Measurements from ENCODE around the gene DNAAF1. TPM values are rescaled to one million over a fixed set of nuclear protein-coding genes. Genes with fewer than 3 reads are reported as not detected.
"Not testable (repeated sequence)": the region's sequence is repeated elsewhere in the genome, so short reads cannot be mapped to it uniquely, and the experiment has no call there.

Gene DNAAF1
- total RNA-seq, 2 donors from 2014 or later: 0.32 to 8.2 TPM

GRCh38 chr16:84197466-84198128, 52.5 kb downstream of the DNAAF1 start:
- Histone ChIP-seq H3K4me3 (no peak overlapping the region), H3K27ac (peak overlapping the region; percentile 3 to 63), H3K27me3 (replicated peaks; ENCODE audit: insufficient read depth) (no peaks in the 10 kb centered on the region), H3K4me1 (replicated peaks) (no peaks in the 10 kb centered on the region), H3K9me3 (no peaks in the 10 kb centered on the region), H3K36me3 (no peaks in the 10 kb centered on the region)
- no peak for TF ChIP-seq POLR2A (IDR thresholded peaks at IDR 0.05)
- TF ChIP-seq CTCF (IDR thresholded peaks at IDR 0.05): no peak
- TF ChIP-seq POLR2AphosphoS5 (IDR thresholded peaks at IDR 0.05): no peak
- intact Hi-C loops (cut with DNase I): no loop called here
- no peak for DNase-seq (ENCODE audit: low spot score)
- 81% methylated on average over 14 of the region's 14 CpGs for WGBS

GRCh38 chr16:84198401-84198800, 53.3 kb downstream of the DNAAF1 start:
- Histone ChIP-seq H3K36me3 (no peaks in the 10 kb centered on the region), H3K27ac (no peak overlapping the region), H3K4me3 (no peak overlapping the region), H3K27me3 (replicated peaks; ENCODE audit: insufficient read depth) (no peaks in the 10 kb centered on the region), H3K4me1 (replicated peaks) (no peaks in the 10 kb centered on the region), H3K9me3 (no peaks in the 10 kb centered on the region)
- WGBS: 81% methylated on average over 10 of the region's 10 CpGs
- DNase-seq (ENCODE audit: low spot score): no peak
- TF ChIP-seq CTCF (IDR thresholded peaks at IDR 0.05) (no peak), POLR2A (IDR thresholded peaks at IDR 0.05) (no peak), POLR2AphosphoS5 (IDR thresholded peaks at IDR 0.05) (no peak)
- intact Hi-C loops (cut with DNase I): no loop called here

- Histone ChIP-seq H3K9me3 (no peaks in the 10 kb centered on the region), H3K4me1 (replicated peaks) (no peaks in the 10 kb centered on the region), H3K36me3 (no peaks in the 10 kb centered on the region), H3K4me3 (no peak overlapping the region), H3K27ac (peak overlapping the region in 1 of 2 donors; percentile 46), H3K27me3 (replicated peaks; ENCODE audit: insufficient read depth) (no peaks in the 10 kb centered on the region)
- intact Hi-C loops (cut with DNase I): no loop called here
- WGBS: 68% methylated on average over 13 of the region's 13 CpGs
- TF ChIP-seq POLR2AphosphoS5 (IDR thresholded peaks at IDR 0.05): no peak
- no peak for TF ChIP-seq POLR2A (IDR thresholded peaks at IDR 0.05)
- TF ChIP-seq CTCF (IDR thresholded peaks at IDR 0.05): no peak
- no peak for DNase-seq (ENCODE audit: low spot score)
Measured at GRCh38 chr16:84199097-84199496, 54.0 kb downstream of the DNAAF1 start.

GRCh38 chr16:84199861-84200260, 54.8 kb downstream of the DNAAF1 start:
- Histone ChIP-seq H3K27ac (peak overlapping the region in 1 of 2 donors; percentile 46), H3K9me3 (no peaks in the 10 kb centered on the region), H3K27me3 (replicated peaks; ENCODE audit: insufficient read depth) (no peaks in the 10 kb centered on the region), H3K4me1 (replicated peaks) (no peaks in the 10 kb centered on the region), H3K4me3 (no peak overlapping the region), H3K36me3 (no peaks in the 10 kb centered on the region)
- DNase-seq (ENCODE audit: low spot score): peak; percentile 47
- no peak for TF ChIP-seq POLR2A (IDR thresholded peaks at IDR 0.05)
- TF ChIP-seq CTCF (IDR thresholded peaks at IDR 0.05): no peak
- peak; percentile 65 for TF ChIP-seq POLR2AphosphoS5 (IDR thresholded peaks at IDR 0.05)
- intact Hi-C loops (cut with DNase I): no loop called here
- WGBS: 43% methylated on average over 10 of the region's 10 CpGs

GRCh38 chr16:84204551-84204950, 59.4 kb downstream of the DNAAF1 start:
- H3K36me3 ChIP-seq; H3K4me1 ChIP-seq (replicated peaks); H3K27ac ChIP-seq; DNase-seq (ENCODE audit: low spot score); intact Hi-C loops (cut with DNase I); H3K4me3 ChIP-seq; H3K9me3 ChIP-seq; H3K27me3 ChIP-seq (replicated peaks; ENCODE audit: insufficient read depth): not testable (repeated sequence)
- WGBS: 98% methylated on average over 26 of the region's 26 CpGs

- H3K4me3 ChIP-seq; H3K4me1 ChIP-seq (replicated peaks); H3K36me3 ChIP-seq; intact Hi-C loops (cut with DNase I); H3K27me3 ChIP-seq (replicated peaks; ENCODE audit: insufficient read depth); H3K27ac ChIP-seq; H3K9me3 ChIP-seq; DNase-seq (ENCODE audit: low spot score): not testable (repeated sequence)
- 94% methylated on average over 6 of the region's 6 CpGs for WGBS
Measured at GRCh38 chr16:84205123-84205522, 60.0 kb downstream of the DNAAF1 start.
